GM12892 (cell line): ENCODE data around the gene EIF2A.
"Not testable (repeated sequence)": the region's sequence is repeated elsewhere in the genome, so short reads cannot be mapped to it uniquely, and the experiment has no call there.

Source experiments
- DNase-seq: peaks from one replicate; pipeline ENCODE4 v3.0.0; 2011; ENCODE audit not compliant: insufficient read length
- FAIRE-seq: peaks from 2 replicates; lab custom pipeline; 2011; peaks lifted over from hg19 to GRCh38; lab: Jason Lieb, UNC
- POLR2A ChIP-seq: IDR thresholded peaks from 2 replicates; pipeline ENCODE4 v1.6.1; 2011; ENCODE audit warnings: low read depth, low read length, control low read depth
- POLR2AphosphoS5 ChIP-seq: IDR thresholded peaks from 2 replicates; pipeline ENCODE4 v1.6.1; 2011; ENCODE audit warnings: low read depth, low read length, control low read depth
- TAF1 ChIP-seq: IDR thresholded peaks from 2 replicates; pipeline ENCODE4 v1.6.1; 2011; ENCODE audit warnings: low read depth, mild to moderate bottlenecking, control low read depth, low read length, borderline replicate concordance

EIF2A gene

DNA sequence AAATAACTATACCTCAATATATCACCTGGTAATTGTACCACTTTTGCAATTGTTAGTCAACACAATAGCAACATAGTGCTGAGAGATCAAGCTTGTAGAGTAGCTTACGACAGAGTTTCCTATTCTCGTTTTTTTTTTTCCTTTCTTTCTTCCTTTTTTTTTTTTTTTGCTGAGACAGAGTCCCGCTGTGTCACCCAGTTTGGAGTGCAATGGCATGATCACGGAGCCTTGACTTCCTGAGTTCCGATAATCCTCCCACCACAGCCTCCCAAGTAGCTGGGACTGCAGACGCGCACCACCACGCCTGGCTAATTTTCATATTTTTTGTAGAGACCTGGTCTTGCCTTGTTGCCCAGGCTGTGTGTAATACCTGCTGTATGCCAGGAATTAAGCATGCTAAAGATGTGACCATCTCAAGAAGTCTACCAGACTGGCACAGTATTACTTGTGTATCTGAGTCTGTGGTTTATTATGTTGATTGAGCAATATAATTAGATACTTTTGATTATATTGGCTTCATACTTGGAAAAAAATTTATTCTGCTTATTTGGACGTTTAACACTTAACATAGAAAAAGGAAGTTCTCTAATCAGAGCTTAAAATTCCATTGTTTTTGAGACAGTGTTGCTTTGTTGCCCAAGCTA lies 59.5 kb downstream of the EIF2A start:
- no peak for FAIRE-seq
- TF ChIP-seq POLR2A (no peak), POLR2AphosphoS5 (no peak), TAF1 (no peak)
- no peak for DNase-seq

DNA sequence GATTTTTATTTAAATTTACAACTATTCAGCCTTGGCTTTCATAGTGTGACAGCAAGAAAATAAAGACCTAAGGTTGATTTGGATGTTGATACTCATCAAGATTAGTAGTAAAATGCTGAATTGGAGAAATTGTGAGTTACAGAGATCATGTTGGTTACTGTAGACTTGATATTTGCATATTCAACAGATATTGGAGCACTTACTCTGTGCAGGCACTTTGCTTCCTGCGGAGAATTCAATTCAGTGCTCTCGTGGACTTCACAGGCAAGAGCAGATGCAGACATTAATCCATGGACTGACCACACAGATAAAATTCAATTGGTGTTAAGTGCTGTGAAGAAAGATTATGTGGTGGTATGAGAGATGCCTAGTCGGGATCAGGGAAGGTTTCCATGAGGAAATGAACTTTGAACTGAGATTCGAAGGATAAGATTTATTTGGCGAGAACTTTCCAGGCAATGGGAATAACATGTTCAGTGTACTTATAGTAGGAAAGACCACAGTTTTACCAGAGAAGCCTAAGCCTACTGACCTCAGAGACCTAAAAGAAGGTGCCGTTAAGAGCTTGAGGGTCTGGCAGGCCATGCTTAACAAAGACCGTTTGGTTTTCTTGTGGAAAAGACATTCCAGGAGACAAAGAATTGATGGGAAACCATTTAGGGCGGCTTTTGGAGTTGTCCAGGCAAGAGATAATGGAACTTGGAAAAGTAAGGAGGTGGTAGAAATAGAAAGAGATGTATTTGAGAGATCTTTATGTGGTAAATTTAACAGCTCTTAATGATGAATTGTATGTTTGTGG lies 60.9 kb downstream of the EIF2A start:
- DNase-seq: no peak
- FAIRE-seq: no peak

DNA sequence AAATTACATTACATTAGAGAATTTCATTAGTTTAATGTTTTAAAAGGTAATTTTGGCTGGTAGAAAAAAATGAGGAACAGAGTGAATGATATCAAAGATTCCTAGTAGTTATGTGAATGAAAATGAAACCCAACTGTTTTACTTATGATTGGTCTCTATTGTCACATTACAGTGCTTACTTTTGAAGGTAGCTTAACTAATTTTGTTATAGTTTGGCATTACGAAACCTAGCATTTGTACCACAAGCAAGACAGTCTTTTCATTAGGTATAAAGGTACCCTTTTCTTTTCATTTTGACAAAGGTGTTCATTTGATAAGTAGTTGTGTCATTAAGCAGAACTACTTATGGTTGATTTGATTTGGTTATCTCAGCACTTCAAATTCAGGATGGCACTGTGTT lies 63.4 kb downstream of the EIF2A start:
- TF ChIP-seq POLR2AphosphoS5: no peak
- TF ChIP-seq TAF1: no peak
- no peak for FAIRE-seq
- DNase-seq: no peak

More for the DNA sequence above, 60.9 kb downstream of the EIF2A start:
- TF ChIP-seq TAF1 (no peak), POLR2AphosphoS5 (0 out of 2 replicates have a peak, but pooled peaks have one; percentile 29)

DNA sequence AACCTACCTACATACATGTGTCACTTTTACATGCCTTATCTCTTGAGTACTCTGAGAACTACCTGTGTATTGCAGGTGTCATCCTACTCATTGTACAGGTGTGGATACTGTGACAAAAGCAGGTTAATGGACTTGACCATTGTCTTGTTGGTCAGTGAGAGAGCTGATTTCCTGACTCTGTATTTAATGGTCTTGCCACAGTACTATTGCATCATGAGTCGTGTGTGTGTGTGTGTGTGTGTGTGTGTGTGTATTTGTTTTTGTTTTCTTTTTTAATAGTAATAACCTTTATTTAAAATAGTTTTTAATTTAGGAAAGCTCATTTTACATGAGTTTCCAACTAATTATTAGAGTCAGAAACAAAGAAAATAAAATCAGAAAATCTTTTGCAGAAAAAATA lies 64.2 kb downstream of the EIF2A start:
- FAIRE-seq: no peak
- TF ChIP-seq POLR2A: no peak
- TF ChIP-seq POLR2AphosphoS5: no peak
- no peak for TF ChIP-seq TAF1
- DNase-seq: no peak

DNA sequence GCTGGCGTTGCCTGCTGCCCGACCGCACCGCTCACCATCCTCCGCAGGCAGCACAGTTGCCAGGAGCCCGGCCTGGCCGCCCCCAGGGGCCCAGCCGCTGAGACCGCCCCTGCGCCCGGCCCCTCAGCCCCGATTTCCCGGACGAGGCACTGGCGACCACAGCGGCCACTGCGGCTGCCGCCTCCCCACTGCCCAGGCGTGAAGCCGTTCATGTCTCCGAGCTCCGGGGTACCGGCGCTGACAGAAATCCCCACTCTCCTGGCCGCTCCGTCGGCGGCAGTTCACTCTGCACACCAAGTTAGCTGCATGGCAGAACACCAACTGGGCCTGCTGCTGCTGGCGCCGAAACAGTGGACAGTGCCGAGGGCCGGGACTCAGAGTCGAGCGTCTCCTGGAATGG lies 65.1 kb downstream of the EIF2A start:
- no peak for DNase-seq
- no peak for TF ChIP-seq POLR2A
- no peak for TF ChIP-seq POLR2AphosphoS5
- TF ChIP-seq TAF1: no peak
- FAIRE-seq: no peak

DNA sequence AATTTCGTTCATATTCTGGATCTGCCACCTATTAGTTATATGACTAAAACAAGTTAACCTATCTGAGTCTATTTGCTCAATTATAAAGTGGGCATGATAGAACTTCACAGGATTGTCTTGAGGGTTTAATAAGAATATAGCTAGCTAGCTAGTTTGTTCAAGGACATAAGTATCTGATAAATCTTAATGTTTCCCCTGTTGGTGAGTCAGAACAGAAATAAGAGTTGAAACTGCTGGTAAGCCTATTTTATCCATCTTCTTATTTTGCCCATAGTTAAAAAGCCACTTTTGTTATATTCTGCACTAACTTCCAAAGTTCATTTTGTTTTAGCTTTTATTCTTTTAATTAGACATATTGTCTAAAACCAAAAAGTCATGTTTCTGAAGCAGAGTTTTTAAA lies 65.9 kb downstream of the EIF2A start:
- no peak for TF ChIP-seq POLR2A
- TF ChIP-seq POLR2AphosphoS5: no peak
- no peak for TF ChIP-seq TAF1
- peak; percentile 38 for FAIRE-seq
- no peak for DNase-seq

DNA sequence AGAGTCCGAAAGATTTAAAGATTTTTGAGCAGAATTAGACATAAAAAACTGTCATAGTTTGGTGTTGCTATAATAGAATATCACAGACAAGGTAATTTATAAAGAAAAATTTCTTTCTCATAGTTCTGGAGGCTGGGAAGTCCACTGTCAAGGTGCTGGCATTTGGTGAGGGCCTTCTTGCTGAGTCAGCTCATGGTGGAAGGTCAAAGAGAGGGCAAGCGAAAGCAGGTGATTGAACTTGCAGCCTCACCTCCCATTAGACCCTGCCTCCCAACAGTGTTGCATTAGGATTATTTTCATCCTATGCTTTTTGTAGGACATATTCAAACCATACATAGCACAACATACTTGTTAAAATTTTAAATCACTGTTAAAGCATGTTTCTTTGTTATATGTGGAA lies 66.4 kb downstream of the EIF2A start:
- TF ChIP-seq POLR2AphosphoS5 (no peak), POLR2A (no peak), TAF1 (no peak)
- FAIRE-seq (no peak), DNase-seq (no peak)

DNA sequence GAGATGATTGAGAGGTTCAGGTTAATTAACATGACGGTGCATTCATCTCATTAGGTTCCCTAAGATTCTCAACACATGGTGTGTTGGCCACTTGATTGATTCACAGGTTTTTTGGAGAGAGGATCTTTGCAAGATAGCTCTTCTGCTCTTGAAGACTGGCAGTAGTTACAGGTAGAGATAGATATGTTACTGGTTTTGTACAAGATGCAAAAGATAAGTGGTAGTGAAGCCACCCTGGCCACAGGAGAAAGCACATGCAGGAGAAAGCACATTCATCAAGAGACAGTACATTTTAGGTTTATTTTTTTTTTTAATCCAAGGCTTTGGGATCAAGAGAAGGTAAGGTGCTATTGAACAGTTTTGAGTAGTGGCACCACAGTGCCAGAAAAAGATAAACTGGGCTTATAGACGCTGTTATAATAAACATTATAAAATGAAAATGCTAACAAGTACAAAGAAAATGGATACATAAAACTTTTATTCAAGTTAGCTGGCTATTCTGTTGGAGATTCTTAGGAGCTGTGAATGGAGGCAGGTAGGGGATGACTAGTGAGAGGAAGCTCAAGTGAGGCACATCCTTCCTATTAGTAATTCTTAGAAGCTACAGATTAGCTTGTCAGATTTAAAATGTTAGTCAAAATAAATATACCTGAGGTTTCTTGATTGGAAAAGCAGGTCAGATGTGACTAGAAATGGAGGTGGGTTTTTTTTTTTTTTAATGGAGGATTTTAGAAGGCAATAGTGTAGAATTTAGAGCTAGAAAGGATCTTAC lies 67.3 kb downstream of the EIF2A start:
- TF ChIP-seq POLR2A (no peak), POLR2AphosphoS5 (no peak), TAF1 (no peak)
- FAIRE-seq (no peak), DNase-seq (no peak)

DNA sequence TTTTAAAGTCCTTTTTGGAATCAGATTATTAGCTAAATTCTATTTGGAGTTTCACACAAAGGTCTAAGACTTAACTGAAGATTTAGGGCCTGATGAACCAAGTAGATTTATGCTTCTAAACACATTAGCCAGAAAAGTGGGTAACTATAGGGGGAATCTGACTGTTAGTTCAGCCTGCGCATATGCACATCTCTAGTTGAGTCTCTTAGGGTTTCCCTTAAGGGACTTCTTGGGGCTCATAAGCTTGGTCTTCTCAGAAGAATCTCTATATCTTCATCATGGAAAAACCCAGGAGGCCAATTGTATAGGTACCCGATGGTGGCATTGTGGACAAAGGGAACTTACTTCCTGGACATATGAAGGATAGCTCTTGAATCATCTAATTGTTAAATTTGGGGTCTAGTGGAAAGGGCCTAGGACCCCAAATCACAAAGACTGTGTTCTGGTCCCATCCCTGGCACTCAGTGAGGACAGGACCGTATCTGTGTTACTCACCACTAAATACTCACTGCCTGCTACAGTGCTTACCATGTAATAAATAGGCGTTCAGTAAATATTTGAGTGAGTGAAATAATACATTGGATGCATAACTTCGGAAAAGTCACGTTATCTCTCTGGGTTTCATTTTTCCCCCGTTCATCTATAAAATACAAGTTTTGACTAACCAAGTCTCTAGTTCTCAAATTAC lies 73.6 kb downstream of the EIF2A start:
- FAIRE-seq: peak; percentile 82
- TF ChIP-seq TAF1 (no peak), POLR2A (no peak), POLR2AphosphoS5 (no peak)
- DNase-seq: no peak

DNA sequence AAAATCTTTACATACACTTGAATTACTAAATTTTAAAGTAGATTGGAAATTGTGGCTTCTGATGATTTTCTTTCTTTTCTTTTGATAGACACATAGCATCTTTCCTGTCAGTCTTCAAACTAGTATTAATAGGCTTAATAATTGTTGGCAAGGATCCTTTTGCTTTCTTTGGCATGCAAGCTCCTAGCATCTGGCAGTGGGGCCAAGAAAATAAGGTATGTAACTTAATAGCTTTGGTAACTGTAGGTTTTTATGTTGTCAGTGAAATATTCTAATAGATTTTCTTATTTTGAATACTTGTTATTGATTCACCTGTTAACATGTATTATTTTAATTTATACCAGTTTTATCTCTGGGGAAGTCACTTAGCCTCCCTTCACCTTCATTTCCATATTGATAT lies 76.4 kb downstream of the EIF2A start:
- FAIRE-seq, DNase-seq: not testable (repeated sequence)

DNA sequence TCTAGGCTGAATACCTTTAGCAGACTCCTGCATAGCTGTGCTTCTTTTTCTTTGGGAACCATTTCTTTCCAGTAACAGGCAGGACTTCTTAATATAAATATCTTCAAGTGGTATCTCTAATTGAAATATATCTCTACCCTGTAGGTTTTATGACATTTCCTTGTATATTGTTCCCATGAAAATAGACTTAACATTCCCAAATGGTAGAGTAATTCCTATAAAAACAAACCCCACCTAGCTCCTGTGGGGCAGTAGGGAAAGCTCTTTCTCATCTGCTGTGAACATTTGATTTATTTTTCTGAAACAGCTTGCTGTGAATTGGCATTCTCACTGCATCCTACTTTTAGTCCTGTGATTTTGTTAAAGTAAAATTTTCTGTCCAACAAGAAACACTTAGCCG lies 77.4 kb downstream of the EIF2A start:
- TF ChIP-seq POLR2A (no peak), POLR2AphosphoS5 (no peak), TAF1 (no peak)
- no peak for FAIRE-seq
- DNase-seq: no peak
